HG03025 (cell line): ENCODE data around the gene LMAN1L.
"Not testable (repeated sequence)": the region's sequence is repeated elsewhere in the genome, so short reads cannot be mapped to it uniquely, and the experiment has no call there.

ENCODE experiments used
- ATAC-seq: cut with Tn5 transposase; IDR thresholded peaks from one replicate; pipeline ENCODE4 v1.9.1; 2021; ENCODE audit warnings: mild to moderate bottlenecking, moderate library complexity; ENCODE audit not compliant: unreplicated experiment, low FRiP score

The LMAN1L gene

DNA sequence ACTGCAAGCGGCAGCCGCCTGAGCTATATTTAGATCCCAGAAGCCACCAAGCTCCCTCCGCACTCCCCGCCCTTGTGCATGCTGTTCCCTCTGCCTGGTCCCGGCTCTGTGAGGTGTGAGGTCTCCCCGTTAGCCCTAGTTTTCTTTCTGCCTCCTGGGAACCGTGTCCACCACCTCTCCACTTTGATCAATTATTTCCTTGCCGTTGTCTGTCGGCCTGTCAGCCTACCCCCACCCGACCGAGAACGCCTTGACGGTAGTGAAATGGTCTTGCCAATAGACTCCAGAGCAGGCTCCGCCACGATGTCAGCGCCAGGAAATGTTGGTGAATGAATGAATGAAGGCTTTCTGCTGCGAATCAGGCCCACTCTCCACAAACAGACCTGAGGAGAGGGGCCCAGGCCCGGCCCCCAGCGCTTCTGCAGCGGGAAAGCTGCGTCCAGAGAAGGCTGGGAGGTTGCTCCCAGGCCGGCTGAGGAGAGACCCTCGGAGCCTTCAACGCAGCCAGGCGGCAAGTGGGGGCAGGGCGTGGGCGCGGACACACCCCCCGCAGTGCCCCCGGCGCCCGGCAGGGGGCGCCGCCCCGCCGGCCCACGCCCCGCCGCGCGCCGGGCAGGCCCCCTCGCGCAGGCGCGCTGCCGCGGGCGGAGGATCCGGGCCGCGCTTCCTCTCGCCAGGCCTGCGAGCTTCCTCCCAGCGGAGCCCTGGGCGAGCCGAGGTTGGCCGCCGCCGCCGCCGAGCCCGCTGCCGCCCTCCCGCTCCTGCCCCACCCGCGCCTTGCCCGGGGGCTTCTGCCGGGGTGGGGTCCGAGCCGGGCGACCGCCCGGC, 31.0 kb upstream of the LMAN1L start, which contains the start of gene CSK:
Gene CSK (plus strand): TSS at position 650 of the 828 bp plus-strand sequence. CDS start 16,218 bp downstream, outside the sequence.
- peak; percentile 45 for ATAC-seq

DNA sequence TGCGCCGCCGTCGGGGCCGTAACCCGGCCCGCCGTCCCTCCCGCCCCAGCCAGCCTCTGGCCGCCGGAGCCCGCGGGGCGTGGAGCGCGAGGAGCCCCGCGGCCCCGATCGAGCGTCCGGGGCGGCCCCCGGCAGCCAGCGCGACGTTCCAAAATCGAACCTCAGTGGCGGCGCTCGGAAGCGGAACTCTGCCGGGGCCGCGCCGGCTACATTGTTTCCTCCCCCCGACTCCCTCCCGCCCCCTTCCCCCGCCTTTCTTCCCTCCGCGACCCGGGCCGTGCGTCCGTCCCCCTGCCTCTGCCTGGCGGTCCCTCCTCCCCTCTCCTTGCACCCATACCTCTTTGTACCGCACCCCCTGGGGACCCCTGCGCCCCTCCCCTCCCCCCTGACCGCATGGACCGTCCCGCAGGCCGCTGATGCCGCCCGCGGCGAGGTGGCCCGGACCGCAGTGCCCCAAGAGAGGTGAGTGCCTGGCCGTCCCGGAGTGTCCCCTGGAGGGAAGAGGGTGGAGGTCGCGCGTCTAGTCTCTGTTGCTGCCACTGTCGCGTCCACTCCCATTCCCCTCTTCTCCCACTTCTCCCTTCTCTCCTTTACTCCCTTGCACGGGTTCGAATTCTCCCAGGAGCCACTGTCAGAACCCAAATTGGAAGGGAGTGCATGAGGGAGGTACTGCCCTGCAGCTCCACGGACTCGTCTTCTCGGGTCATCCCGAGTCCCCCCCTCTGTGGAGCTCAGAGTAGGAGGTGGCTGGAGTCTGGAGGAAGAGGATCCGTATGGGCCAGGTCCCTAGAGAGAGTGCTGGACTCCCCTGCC, 30.2 kb upstream of the LMAN1L start:
- ATAC-seq, result peak; percentile 14

- ATAC-seq, result no peak
Measured at GRCh38 chr15:74783072-74783807, 29.4 kb upstream of the LMAN1L start.

GRCh38 chr15:74783808-74784175, 28.8 kb upstream of the LMAN1L start:
- no peak for ATAC-seq

GRCh38 chr15:74784426-74785193, 28.0 kb upstream of the LMAN1L start:
- no peak for ATAC-seq

- ATAC-seq, result no peak
Measured at GRCh38 chr15:74785194-74786032, 27.2 kb upstream of the LMAN1L start.

- not testable (repeated sequence) for ATAC-seq
Measured at GRCh38 chr15:74786081-74786480, 26.6 kb upstream of the LMAN1L start.

DNA sequence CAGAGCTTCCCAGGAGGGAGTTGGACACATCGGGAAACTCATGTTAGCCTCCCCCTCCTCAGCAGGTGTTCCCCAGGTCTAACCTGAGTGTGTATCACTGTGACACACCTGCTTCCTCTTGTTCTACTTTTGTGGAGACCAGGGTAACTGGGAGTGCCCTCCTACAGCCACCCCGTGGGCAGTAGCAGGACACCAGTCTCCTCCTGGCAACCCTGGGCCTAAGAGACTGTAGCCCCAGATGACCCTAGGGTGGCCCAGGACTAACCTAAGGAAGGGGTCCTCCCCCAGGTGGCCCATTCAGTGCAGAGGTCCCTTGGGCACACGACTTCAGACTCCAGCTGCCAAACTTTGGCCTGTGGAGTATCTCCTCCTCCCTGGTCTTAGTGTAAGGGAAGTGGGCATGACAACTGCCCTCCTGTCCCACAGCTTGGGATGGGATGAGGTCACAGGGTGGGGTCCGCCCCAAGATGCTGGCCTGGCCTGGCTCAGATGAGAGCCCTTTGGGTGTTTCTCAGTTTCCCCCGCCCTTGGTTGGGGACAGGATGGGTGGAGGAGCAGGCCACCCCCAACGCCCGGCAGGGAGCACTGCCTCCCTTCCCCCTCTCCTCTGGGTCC, 26.0 kb upstream of the LMAN1L start:
- no peak for ATAC-seq

- peak; percentile 32 for ATAC-seq
Measured at GRCh38 chr15:74787251-74788041, 25.2 kb upstream of the LMAN1L start.

GRCh38 chr15:74788042-74788682, 24.5 kb upstream of the LMAN1L start:
- no peak for ATAC-seq

DNA sequence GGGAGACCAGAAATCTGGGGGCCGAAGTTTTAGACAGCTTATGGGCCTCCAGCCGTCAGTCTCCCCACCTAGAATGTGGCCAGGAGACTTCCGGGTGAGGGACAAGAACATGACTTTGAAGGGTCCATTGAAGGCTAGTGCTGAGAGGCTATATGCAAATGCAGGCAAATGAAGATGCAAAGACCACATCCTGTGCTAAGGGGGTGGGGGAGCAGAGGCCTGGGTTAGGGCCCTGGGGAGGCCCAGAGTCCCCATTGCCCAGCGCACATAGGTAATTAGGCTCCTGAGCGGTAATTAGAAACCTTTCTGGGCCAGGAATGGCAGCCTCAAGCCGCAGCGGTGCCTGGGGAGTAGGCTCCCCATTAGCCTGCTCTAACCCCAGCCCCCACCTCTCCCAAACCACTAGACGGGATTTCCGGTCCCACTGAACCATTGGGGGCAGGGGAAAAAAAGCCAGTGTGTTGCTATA, 23.9 kb upstream of the LMAN1L start:
- ATAC-seq, result no peak

GRCh38 chr15:74789171-74789631, 23.4 kb upstream of the LMAN1L start:
- ATAC-seq, result no peak

DNA sequence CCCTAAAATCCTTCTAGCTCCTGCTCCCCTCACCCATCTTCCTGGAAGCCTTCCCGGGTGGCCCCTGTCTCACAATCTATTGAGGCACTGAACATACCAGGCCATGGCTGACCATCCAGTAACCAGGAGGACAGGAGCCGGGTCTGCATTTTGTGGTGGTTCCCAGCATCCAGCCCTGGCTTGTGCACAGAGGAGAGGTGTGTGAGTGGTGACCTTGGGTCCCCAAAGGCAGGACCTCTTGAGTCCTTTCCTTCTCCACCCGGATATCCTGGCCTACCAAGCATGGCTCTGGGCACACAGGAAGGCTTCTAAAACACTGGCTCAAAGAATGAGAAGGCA, 22.9 kb upstream of the LMAN1L start:
- no peak for ATAC-seq

DNA sequence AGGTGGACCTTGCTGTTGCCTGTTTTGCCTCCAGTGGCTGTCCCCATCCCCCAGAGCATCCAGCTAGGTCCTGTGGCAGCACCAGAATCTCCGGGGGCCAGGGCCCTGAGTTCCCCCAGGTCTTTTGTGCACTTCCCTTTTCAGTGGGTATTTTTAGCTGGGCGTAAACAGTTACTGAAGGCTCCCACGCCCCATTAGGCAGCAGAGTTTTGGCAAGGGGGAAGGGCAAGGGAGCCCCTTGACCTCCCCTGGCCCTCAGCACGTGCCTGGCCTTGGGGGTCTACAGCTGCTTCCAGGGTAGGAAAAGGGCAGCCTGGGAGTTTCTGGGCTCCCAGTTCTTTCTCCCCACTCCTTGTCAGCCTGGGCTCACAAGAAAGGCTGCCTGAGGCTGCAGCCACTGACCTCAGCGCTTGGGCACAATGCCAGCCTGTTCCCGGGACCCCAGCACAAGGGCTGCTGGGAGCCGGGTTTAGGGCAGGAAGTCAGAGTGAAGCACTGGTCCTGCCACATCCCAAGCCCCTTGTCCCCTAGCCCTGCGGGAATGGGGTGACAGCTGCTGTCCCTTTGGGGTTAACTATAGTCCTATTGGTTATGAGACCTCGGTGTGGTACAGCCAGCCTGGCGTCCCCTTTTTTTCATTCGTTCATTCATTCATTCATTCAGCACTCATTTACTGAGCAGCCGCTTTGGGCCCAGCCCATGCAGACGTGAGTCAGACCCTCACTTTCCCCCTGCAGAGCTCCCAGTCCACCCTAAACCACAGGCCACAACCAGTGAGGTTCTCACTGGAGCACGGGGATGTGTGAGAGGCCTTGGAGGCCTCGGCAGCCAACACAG, 22.3 kb upstream of the LMAN1L start:
- no peak for ATAC-seq

DNA sequence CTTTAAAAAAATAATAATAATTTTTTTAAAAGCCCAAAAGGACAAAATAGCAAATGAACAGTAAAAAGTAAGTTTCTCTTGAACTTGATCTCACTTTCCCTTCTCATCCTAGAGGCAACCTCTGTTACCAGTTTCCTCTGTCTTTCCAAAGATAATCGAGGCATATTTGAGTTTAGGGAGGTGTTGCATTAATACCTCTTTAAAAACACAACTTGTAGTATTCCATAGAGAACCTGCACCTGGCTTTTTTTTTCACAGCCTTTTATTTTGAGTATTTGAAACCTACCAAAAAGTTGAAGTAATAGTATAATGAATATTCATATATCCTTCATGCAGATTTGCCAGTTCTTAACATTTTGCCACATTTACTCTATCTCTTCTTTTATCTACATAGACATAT, 21.6 kb upstream of the LMAN1L start:
- ATAC-seq, result no peak

DNA sequence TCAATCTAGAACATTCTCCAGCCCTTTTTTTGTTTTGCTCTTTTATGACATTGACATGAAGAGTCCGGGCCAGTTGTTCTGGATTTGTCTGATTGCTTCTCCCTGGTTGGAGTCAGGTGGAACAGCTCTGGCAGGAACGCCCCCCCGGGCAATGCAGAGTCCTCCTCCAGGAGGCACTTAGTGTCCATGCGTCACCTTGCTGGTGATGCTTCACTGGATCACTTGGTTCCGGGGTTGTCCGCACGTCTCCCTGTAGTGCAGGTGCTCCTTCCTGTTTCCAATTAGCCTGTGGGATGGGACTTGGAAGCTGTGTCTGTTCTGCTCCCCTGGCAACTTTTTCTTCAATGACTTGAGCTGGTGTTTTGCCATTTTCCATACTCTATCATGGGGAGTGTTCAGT, 21.0 kb upstream of the LMAN1L start:
- ATAC-seq, result no peak
